K562 (cell line): Measurements from ENCODE around the gene TRABD2B. TPM values are rescaled to one million over a fixed set of nuclear protein-coding genes. Genes with fewer than 3 reads are reported as not detected.

Experiments
- ATAC-seq: fragments of 200-7000 bp; cut with Tn5 transposase; 3 replicates; pipeline ENCODE4 v1.9.1; 2020; ENCODE audit warnings: moderate library complexity
- BruUV-seq: library from RNA; stranded (reverse); fragments of 400-500 nt; replicated peaks from 2 replicates; lab custom pipeline; 2021; lab: Mats Ljungman, UMichigan
- CTCF ChIA-PET: fragments of 300-600 bp; formaldehyde crosslinking; extraction: SDS; loops from one replicate; lab custom pipeline; 2021; ENCODE audit warnings: low intra/inter-chr PET ratio; lab: Yijun Ruan, JAX
- POLR2A ChIA-PET: fragments of 300-600, 350-650 bp; sonication (Branson Sonifier 250); formaldehyde crosslinking; extraction: SDS; loops from one replicate; lab custom pipeline; 2021; ENCODE audit warnings: antibody characterized with exemption, inconsistent platforms; lab: Yijun Ruan, JAX
- DNase-seq, 4 experiments: peaks; one replicate each; pipeline versions ENCODE4 v3.0.0 to v3.0.0-alpha.2; 2011 to 2018; ENCODE audit warnings: low spot score in 3 of 4, mixed read lengths in 3 of 4; ENCODE audit errors: extremely low read depth in 1 of 4
- FAIRE-seq: peaks from 2 replicates; lab custom pipeline; 2011; peaks lifted over from hg19 to GRCh38; lab: Jason Lieb, UNC
- H2AFZ ChIP-seq: 2 replicates; pipeline ENCODE4 v1.6.0; 2011; ENCODE audit warnings: low read depth, low read length, control low read depth, inconsistent platforms
- H3K27ac ChIP-seq: fragments of 200-600 bp; 3 replicates; pipeline ENCODE4 v1.8.0; 2011; ENCODE audit warnings: low read depth, mild to moderate bottlenecking, control low read depth, inconsistent platforms, low read length, moderate library complexity, mixed read lengths; ENCODE audit errors: extremely low read depth
- H3K27me3 ChIP-seq, 2 experiments: fragments of 300-600 bp in 1 of 2; 2 replicates in 1 of 2; 3 replicates in 1 of 2; pipeline versions ENCODE4 v1.6.0 to v1.8.0; 2011; ENCODE audit warnings: inconsistent platforms in 2 of 2, low read length in 2 of 2, mild to moderate bottlenecking in 1 of 2, mixed read lengths in 1 of 2, moderate library complexity in 1 of 2; ENCODE audit not compliant: control insufficient read depth in 2 of 2, insufficient read depth in 2 of 2
- H3K36me3 ChIP-seq: fragments of 300-600 bp; 3 replicates; pipeline ENCODE4 v1.8.0; 2011; ENCODE audit warnings: mild to moderate bottlenecking, low read length, inconsistent platforms; ENCODE audit not compliant: control insufficient read depth, insufficient read depth
- H3K4me1 ChIP-seq, 2 experiments: fragments of 200-600 bp in 1 of 2; replicated peaks in 1 of 2; 2 replicates in 1 of 2; 3 replicates in 1 of 2; pipeline versions ENCODE4 v1.5.1 to v1.8.0; 2011; ENCODE audit warnings: inconsistent platforms in 2 of 2, low read length in 2 of 2, mild to moderate bottlenecking in 1 of 2, mixed read lengths in 1 of 2, moderate library complexity in 1 of 2; ENCODE audit not compliant: control insufficient read depth in 2 of 2, insufficient read depth in 2 of 2
- H3K4me2 ChIP-seq: 2 replicates; pipeline ENCODE4 v1.6.1; 2011; ENCODE audit warnings: low read length, control low read depth, inconsistent platforms, mixed read lengths; ENCODE audit not compliant: insufficient read depth
- H3K4me3 ChIP-seq: fragments of 200-600 bp; sonication (generic), shearing (Covaris generic); 2 replicates; pipeline ENCODE4 v1.5.1; 2016; ENCODE audit warnings: control low read depth, inconsistent platforms
- H3K79me2 ChIP-seq: fragments of 200-600 bp; 3 replicates; pipeline ENCODE4 v1.8.0; 2011; ENCODE audit warnings: low read length, inconsistent platforms; ENCODE audit not compliant: control insufficient read depth, insufficient read depth
- H3K9ac ChIP-seq, 2 experiments: 2 replicates each; pipeline versions ENCODE4 v1.6.0 to v1.6.1; 2011; ENCODE audit warnings: low read depth in 2 of 2, low read length in 2 of 2, control low read depth in 1 of 2, inconsistent platforms in 1 of 2, mild to moderate bottlenecking in 1 of 2, mixed read lengths in 1 of 2; ENCODE audit not compliant: insufficient read depth in 1 of 2
- H3K9me1 ChIP-seq: one replicate; pipeline ENCODE4 v1.6.0; 2011; ENCODE audit warnings: inconsistent platforms, mild to moderate bottlenecking, low read length, moderate library complexity; ENCODE audit not compliant: control insufficient read depth, insufficient read depth
- H3K9me3 ChIP-seq: replicated peaks from 2 replicates; pipeline ENCODE4 v1.5.1; 2011; ENCODE audit warnings: low read depth, low read length, inconsistent platforms; ENCODE audit not compliant: control insufficient read depth, insufficient read depth
- H4K20me1 ChIP-seq: replicated peaks from 2 replicates; pipeline ENCODE4 v1.6.1; 2011; ENCODE audit warnings: low read length, inconsistent platforms, mixed read lengths; ENCODE audit not compliant: control insufficient read depth, insufficient read depth
- C11orf30 ChIP-seq: fragments of 450-650 bp; IDR thresholded peaks from 2 replicates; pipeline ENCODE4 v1.6.1; 2016; ENCODE audit warnings: low read depth, mild to moderate bottlenecking
- CEBPG ChIP-seq, 3 experiments: fragments of 200-800 bp in 1 of 3; sonication (Bioruptor generic) in 1 of 3; sonication (generic) in 1 of 3; formaldehyde crosslinking in 1 of 3; IDR thresholded peaks in 2 of 3; conservative IDR thresholded peaks in 1 of 3; 2 replicates each; pipeline versions ENCODE4 v1.6.1 to v1.8.0; 2016 to 2022; ENCODE audit warnings: missing compliant biosample characterization in 2 of 3, missing genetic modification characterization in 2 of 3, mild to moderate bottlenecking in 1 of 3, missing genetic modification reagents in 1 of 3
- E2F4 ChIP-seq: sonication (generic); formaldehyde crosslinking; IDR thresholded peaks from 2 replicates; pipeline ENCODE4 v1.8.0; 2022; ENCODE audit warnings: mild to moderate bottlenecking, low read depth, missing genetic modification reagents
- MAFF ChIP-seq: IDR thresholded peaks from 2 replicates; pipeline ENCODE4 v1.6.1; 2012; ENCODE audit warnings: low read length, improper control_type of control experiment
- MAFG ChIP-seq: fragments of 450-650 bp; conservative IDR thresholded peaks from 2 replicates; pipeline ENCODE4 v1.6.1; 2016; ENCODE audit warnings: missing genetic modification characterization, missing compliant biosample characterization
- MAFK ChIP-seq: IDR thresholded peaks from 2 replicates; pipeline ENCODE4 v1.6.1; 2011; ENCODE audit warnings: low read length, improper control_type of control experiment
- RB1 ChIP-seq: fragments of 450-650 bp; IDR thresholded peaks from 2 replicates; pipeline ENCODE4 v1.6.1; 2017; ENCODE audit warnings: low read depth, mild to moderate bottlenecking
- RBM14 ChIP-seq: fragments of 200-400 bp; formaldehyde crosslinking; IDR thresholded peaks from 2 replicates; pipeline ENCODE4 v1.6.1; 2018; ENCODE audit warnings: low read depth, mild to moderate bottlenecking, low read length, moderate library complexity, borderline replicate concordance; ENCODE audit not compliant: insufficient read depth
- TCF7L2 ChIP-seq: fragments of 150-350 bp; IDR thresholded peaks from 2 replicates; pipeline ENCODE4 v1.6.1; 2016; ENCODE audit warnings: low read depth, mild to moderate bottlenecking, low read length, moderate library complexity
- TRIM25 ChIP-seq: fragments of 450-650 bp; IDR thresholded peaks from 2 replicates; pipeline ENCODE4 v1.7.0; 2016; ENCODE audit warnings: borderline replicate concordance
- ZNF316 ChIP-seq: fragments of 450-650 bp; IDR thresholded peaks from 2 replicates; pipeline ENCODE4 v1.6.1; 2016
- WGBS: fragments of 100-300 bp; shearing (Covaris generic); methylation state at CpG from one replicate; pipeline ENCODE4 v1.1.6; 2016; ENCODE audit warnings: low coverage, mixed read lengths; ENCODE audit not compliant: insufficient coverage; ENCODE audit errors: missing lambda C conversion rate; 5-methylcytosine and 5-hydroxymethylcytosine counted together
- in situ Hi-C: fragments of 300-500 bp; cut with MboI; formaldehyde crosslinking; loops from 4 replicates; pipeline ENCODE4 v1.15.0; 2018; ENCODE audit warnings: inconsistent platforms, mixed read lengths
- intact Hi-C: fragments of 100-400 bp; cut with micrococcal nuclease; formaldehyde crosslinking; loops from 2 replicates; pipeline ENCODE4 v1.14.2; 2022
- polyA plus RNA-seq, 8 experiments: library from polyadenylated mRNA; depleted of rRNA in 4 of 8; stranded (reverse) in 5 of 8; unstranded in 3 of 8; fragments of >200 nt; fragmentation: Nextera tagmentation in 2 of 8; fragmentation: Illumina TruSeq in 1 of 8; extraction: Ambion mirVana in 2 of 8; extraction: Trizol in 1 of 8; gene quantifications; 2 replicates each; pipeline versions ENCODE4 v1.2.1 to v1.2.3, GENCODE V29; 2011 to 2014; ENCODE audit warnings: inconsistent platforms in 1 of 8, missing spikeins in 1 of 8
- total RNA-seq, 7 experiments: library from RNA; depleted of rRNA in 6 of 7; stranded (reverse); fragments of >200 nt in 6 of 7; fragmentation: Illumina TruSeq in 2 of 7; extraction: Trizol in 2 of 7; gene quantifications; 2 replicates each; pipeline versions ENCODE4 v1.2.1 to v1.2.3, GENCODE V29; 2011 to 2021; ENCODE audit warnings: low replicate concordance in 1 of 7
- TF ChIP-seq, protein P1 (sequence below): fragments of 450-650 bp; IDR thresholded peaks from 2 replicates; pipeline ENCODE4 v1.6.1; 2018; ENCODE audit not compliant: partially characterized antibody
- TF ChIP-seq, protein P2 (sequence below): fragments of 450-650 bp; IDR thresholded peaks from 2 replicates; pipeline ENCODE4 v1.6.1; 2017; ENCODE audit warnings: mild to moderate bottlenecking, moderate library complexity

Gene TRABD2B
- total and polyA plus RNA-seq, 9 of the 15 experiments (the other 6 are each of a cell fraction or from before 2014, with no cell fraction given): not detected

- FAIRE-seq: no peak
- in situ Hi-C loops: no loop called here
- ChIA-PET POLR2A (interaction anchor here (0.8 kb wide), 1 partner anchor 31 kb away, joined by 4 read pairs; no protein-coding TSS in a partner anchor), CTCF (no interaction called here)
- H3K4me1 ChIP-seq: no peaks in the 10 kb centered on the region; a peak in 1 of 5 replicates
- no TSS peak for BruUV-seq
- no peaks in the 10 kb centered on the region for H3K79me2 ChIP-seq
- no peak overlapping the region for H2AFZ ChIP-seq
- no peak for TF ChIP-seq RBM14
- no peak for TF ChIP-seq CEBPG (CRISPR knock-in tag; IDR thresholded peaks at IDR 0.05)
- TF ChIP-seq CEBPG (tag; conservative IDR thresholded peaks at IDR 0.05 in 1 of 2, IDR thresholded peaks at IDR 0.05 in 1 of 2): no peak
- TF ChIP-seq MAFG (tag): peak; percentile 92
- no peak for TF ChIP-seq RB1
- TF ChIP-seq, protein P1, sequence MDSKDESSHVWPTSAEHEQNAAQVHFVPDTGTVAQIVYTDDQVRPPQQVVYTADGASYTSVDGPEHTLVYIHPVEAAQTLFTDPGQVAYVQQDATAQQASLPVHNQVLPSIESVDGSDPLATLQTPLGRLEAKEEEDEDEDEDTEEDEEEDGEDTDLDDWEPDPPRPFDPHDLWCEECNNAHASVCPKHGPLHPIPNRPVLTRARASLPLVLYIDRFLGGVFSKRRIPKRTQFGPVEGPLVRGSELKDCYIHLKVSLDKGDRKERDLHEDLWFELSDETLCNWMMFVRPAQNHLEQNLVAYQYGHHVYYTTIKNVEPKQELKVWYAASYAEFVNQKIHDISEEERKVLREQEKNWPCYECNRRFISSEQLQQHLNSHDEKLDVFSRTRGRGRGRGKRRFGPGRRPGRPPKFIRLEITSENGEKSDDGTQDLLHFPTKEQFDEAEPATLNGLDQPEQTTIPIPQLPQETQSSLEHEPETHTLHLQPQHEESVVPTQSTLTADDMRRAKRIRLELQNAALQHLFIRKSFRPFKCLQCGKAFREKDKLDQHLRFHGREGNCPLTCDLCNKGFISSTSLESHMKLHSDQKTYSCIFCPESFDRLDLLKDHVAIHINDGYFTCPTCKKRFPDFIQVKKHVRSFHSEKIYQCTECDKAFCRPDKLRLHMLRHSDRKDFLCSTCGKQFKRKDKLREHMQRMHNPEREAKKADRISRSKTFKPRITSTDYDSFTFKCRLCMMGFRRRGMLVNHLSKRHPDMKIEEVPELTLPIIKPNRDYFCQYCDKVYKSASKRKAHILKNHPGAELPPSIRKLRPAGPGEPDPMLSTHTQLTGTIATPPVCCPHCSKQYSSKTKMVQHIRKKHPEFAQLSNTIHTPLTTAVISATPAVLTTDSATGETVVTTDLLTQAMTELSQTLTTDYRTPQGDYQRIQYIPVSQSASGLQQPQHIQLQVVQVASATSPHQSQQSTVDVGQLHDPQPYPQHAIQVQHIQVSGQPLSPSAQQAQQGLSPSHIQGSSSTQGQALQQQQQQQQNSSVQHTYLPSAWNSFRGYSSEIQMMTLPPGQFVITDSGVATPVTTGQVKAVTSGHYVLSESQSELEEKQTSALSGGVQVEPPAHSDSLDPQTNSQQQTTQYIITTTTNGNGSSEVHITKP: no peak
- peak; percentile 89 for TF ChIP-seq C11orf30
- peak; percentile 86 for TF ChIP-seq MAFF
- peak; percentile 91 for TF ChIP-seq ZNF316
- no peak for TF ChIP-seq TRIM25
- no peak for TF ChIP-seq E2F4
- no peak for TF ChIP-seq TCF7L2
- peak; percentile 91 for TF ChIP-seq MAFK
- TF ChIP-seq, protein P2, sequence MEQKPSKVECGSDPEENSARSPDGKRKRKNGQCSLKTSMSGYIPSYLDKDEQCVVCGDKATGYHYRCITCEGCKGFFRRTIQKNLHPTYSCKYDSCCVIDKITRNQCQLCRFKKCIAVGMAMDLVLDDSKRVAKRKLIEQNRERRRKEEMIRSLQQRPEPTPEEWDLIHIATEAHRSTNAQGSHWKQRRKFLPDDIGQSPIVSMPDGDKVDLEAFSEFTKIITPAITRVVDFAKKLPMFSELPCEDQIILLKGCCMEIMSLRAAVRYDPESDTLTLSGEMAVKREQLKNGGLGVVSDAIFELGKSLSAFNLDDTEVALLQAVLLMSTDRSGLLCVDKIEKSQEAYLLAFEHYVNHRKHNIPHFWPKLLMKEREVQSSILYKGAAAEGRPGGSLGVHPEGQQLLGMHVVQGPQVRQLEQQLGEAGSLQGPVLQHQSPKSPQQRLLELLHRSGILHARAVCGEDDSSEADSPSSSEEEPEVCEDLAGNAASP: no peak
- peaks cover 0 to 14% of the 10 kb centered on the region in 2 experiments; a peak in 2 of 5 replicates for H3K27me3 ChIP-seq
- no peak overlapping the region for H3K9ac ChIP-seq
- WGBS: under 1% methylated on average over 13 of the region's 13 CpGs
- DNase-seq: no peak
- no peak overlapping the region for H3K27ac ChIP-seq
- no peaks in the 10 kb centered on the region for H3K9me3 ChIP-seq
- intact Hi-C loops: no loop called here
- no peak overlapping the region for H3K4me3 ChIP-seq
- no peak overlapping the region for H3K4me2 ChIP-seq
- 0 out of 2 replicates have a peak, but pooled peaks cover 4% of the 10 kb centered on the region for H4K20me1 ChIP-seq
- no peaks in the 10 kb centered on the region for H3K9me1 ChIP-seq
- H3K36me3 ChIP-seq: no peaks in the 10 kb centered on the region
- ATAC-seq: no peak
These were observed 82.8 kb downstream of the TRABD2B start for GRCh38 chr1:47914218-47914938.
